ENCODE results near the gene SCFD2.

Gene SCFD2

GRCh38 chr4:52966781-52967180 is 399.1 kb downstream of the SCFD2 start:
- no peak for DNase-seq (ENCODE audit: extremely low read depth in 1 of 2, low read depth in 1 of 2)

GRCh38 chr4:52966172-52966571 is 399.7 kb downstream of the SCFD2 start:
- DNase-seq (ENCODE audit: extremely low read depth in 1 of 2, low read depth in 1 of 2): no peak

- no peak for DNase-seq (ENCODE audit: extremely low read depth in 1 of 2, low read depth in 1 of 2)
Measured at GRCh38 chr4:52964561-52965101, 401.2 kb downstream of the SCFD2 start.

- DNase-seq (ENCODE audit: extremely low read depth in 1 of 2, low read depth in 1 of 2): no peak
Measured at GRCh38 chr4:52964011-52964410, 401.9 kb downstream of the SCFD2 start.

GRCh38 chr4:52962721-52963120 is 403.1 kb downstream of the SCFD2 start:
- no peak for DNase-seq (ENCODE audit: extremely low read depth in 1 of 2, low read depth in 1 of 2)

- DNase-seq (ENCODE audit: extremely low read depth in 1 of 2, low read depth in 1 of 2): no peak
Measured at GRCh38 chr4:52961666-52962412, 404.0 kb downstream of the SCFD2 start.

- no peak for DNase-seq (ENCODE audit: extremely low read depth in 1 of 2, low read depth in 1 of 2)
Measured at GRCh38 chr4:52959541-52959940, 406.3 kb downstream of the SCFD2 start.

- no peak for DNase-seq (ENCODE audit: extremely low read depth in 1 of 2, low read depth in 1 of 2)
Measured at GRCh38 chr4:52957835-52958631, 407.8 kb downstream of the SCFD2 start.

- DNase-seq (ENCODE audit: extremely low read depth in 1 of 2, low read depth in 1 of 2): no peak
Measured at GRCh38 chr4:52957220-52957686, 408.6 kb downstream of the SCFD2 start.

- no peak for DNase-seq (ENCODE audit: extremely low read depth in 1 of 2, low read depth in 1 of 2)
Measured at GRCh38 chr4:52956691-52957090, 409.2 kb downstream of the SCFD2 start.

GRCh38 chr4:52954560-52955170 is 411.2 kb downstream of the SCFD2 start:
- DNase-seq (ENCODE audit: extremely low read depth in 1 of 2, low read depth in 1 of 2): no peak

- DNase-seq (ENCODE audit: extremely low read depth in 1 of 2, low read depth in 1 of 2): no peak
Measured at GRCh38 chr4:52952540-52952939, 413.3 kb downstream of the SCFD2 start.

GRCh38 chr4:52951016-52951415 is 414.8 kb downstream of the SCFD2 start:
- DNase-seq (ENCODE audit: extremely low read depth in 1 of 2, low read depth in 1 of 2): no peak

- no peak for DNase-seq (ENCODE audit: extremely low read depth in 1 of 2, low read depth in 1 of 2)
Measured at GRCh38 chr4:52950226-52950625, 415.6 kb downstream of the SCFD2 start.

GRCh38 chr4:52949336-52949735 is 416.5 kb downstream of the SCFD2 start:
- no peak for DNase-seq (ENCODE audit: extremely low read depth in 1 of 2, low read depth in 1 of 2)

- no peak for DNase-seq (ENCODE audit: extremely low read depth in 1 of 2, low read depth in 1 of 2)
Measured at GRCh38 chr4:52948057-52948423, 417.8 kb downstream of the SCFD2 start.

GRCh38 chr4:52947401-52948056 is 418.3 kb downstream of the SCFD2 start:
- DNase-seq (ENCODE audit: extremely low read depth in 1 of 2, low read depth in 1 of 2): no peak

GRCh38 chr4:52946855-52947254 is 419.0 kb downstream of the SCFD2 start:
- no peak for DNase-seq (ENCODE audit: extremely low read depth in 1 of 2, low read depth in 1 of 2)

GRCh38 chr4:52945982-52946381 is 419.9 kb downstream of the SCFD2 start:
- DNase-seq (ENCODE audit: extremely low read depth in 1 of 2, low read depth in 1 of 2): no peak

- DNase-seq (ENCODE audit: extremely low read depth in 1 of 2, low read depth in 1 of 2): no peak
Measured at GRCh38 chr4:52945326-52945898, 420.4 kb downstream of the SCFD2 start.

- DNase-seq (ENCODE audit: extremely low read depth in 1 of 2, low read depth in 1 of 2): no peak
Measured at GRCh38 chr4:52943677-52944076, 422.2 kb downstream of the SCFD2 start.

All from activated CD8-positive, alpha-beta memory T cell treated with anti-CD3 and anti-CD28 coated beads for 1 hour (primary cell).